OCI-LY1 (cell line): ENCODE results near the gene ZNF281.

Source experiments
- H2AFZ ChIP-seq: fragments of 200-600 bp; sonication (generic), shearing (Covaris generic); 2 replicates; pipeline ENCODE4 v1.6.0; 2014; ENCODE audit warnings: antibody characterized with exemption, mild to moderate bottlenecking, low read length
- H3F3A ChIP-seq: fragments of 200-600 bp; sonication (generic), shearing (Covaris generic); 2 replicates; pipeline ENCODE4 v1.6.0; 2014; ENCODE audit warnings: mild to moderate bottlenecking, antibody characterized with exemption, low read length, moderate library complexity; ENCODE audit not compliant: insufficient read depth
- H3K27ac ChIP-seq: fragments of 200-600 bp; sonication (generic); 2 replicates; pipeline ENCODE4 v1.5.1; 2014; ENCODE audit warnings: low read length, mixed run types, mild to moderate bottlenecking, low read depth; ENCODE audit not compliant: poor library complexity, severe bottlenecking
- H3K27me3 ChIP-seq: fragments of 200-600 bp; sonication (generic); 2 replicates; pipeline ENCODE4 v1.6.0; 2014; ENCODE audit warnings: antibody characterized with exemption, mild to moderate bottlenecking, low read length, moderate library complexity; ENCODE audit not compliant: insufficient read depth
- H3K36me3 ChIP-seq: fragments of 200-600 bp; sonication (generic); 2 replicates; pipeline ENCODE4 v1.6.1; 2014; ENCODE audit warnings: mild to moderate bottlenecking, antibody characterized with exemption, low read length, moderate library complexity, mixed read lengths; ENCODE audit not compliant: insufficient read depth
- H3K4me1 ChIP-seq: fragments of 200-600 bp; sonication (generic); 2 replicates; pipeline ENCODE4 v1.5.1; 2014; ENCODE audit warnings: mild to moderate bottlenecking, low read length, moderate library complexity; ENCODE audit not compliant: insufficient read depth, severe bottlenecking
- H3K4me2 ChIP-seq: fragments of 200-600 bp; sonication (generic), shearing (Covaris generic); 2 replicates; pipeline ENCODE4 v1.6.1; 2014; ENCODE audit warnings: low read length
- H3K4me3 ChIP-seq: fragments of 200-600 bp; sonication (generic); 2 replicates; pipeline ENCODE4 v1.5.1; 2014; ENCODE audit warnings: low read length, low read depth, mild to moderate bottlenecking, mixed read lengths; ENCODE audit not compliant: poor library complexity, severe bottlenecking
- H3K79me2 ChIP-seq: fragments of 200-600 bp; shearing (Covaris generic); 2 replicates; pipeline ENCODE4 v1.6.1; 2016; ENCODE audit warnings: mixed run types, low read length, mixed read lengths; ENCODE audit not compliant: insufficient read depth
- H3K9ac ChIP-seq: fragments of 200-600 bp; sonication (generic), shearing (Covaris generic); 2 replicates; pipeline ENCODE4 v1.6.1; 2014; ENCODE audit warnings: mild to moderate bottlenecking, low read length, mixed read lengths
- H3K9me2 ChIP-seq: fragments of 200-600 bp; sonication (generic), shearing (Covaris generic); 2 replicates; pipeline ENCODE4 v1.6.1; 2014; ENCODE audit warnings: low read depth, mild to moderate bottlenecking, low read length, mixed read lengths
- H3K9me3 ChIP-seq: fragments of 200-600 bp; shearing (Covaris generic); 2 replicates; pipeline ENCODE4 v1.6.1; 2014; ENCODE audit warnings: low read length, mixed read lengths
- H4K20me1 ChIP-seq: fragments of 200-600 bp; sonication (generic), shearing (Covaris generic); 2 replicates; pipeline ENCODE4 v1.6.0; 2016; ENCODE audit warnings: mild to moderate bottlenecking, low read length; ENCODE audit not compliant: insufficient read depth
- EZH2 ChIP-seq: fragments of 200-600 bp; sonication (generic), shearing (Covaris generic); IDR thresholded peaks from 2 replicates; pipeline ENCODE4 v1.8.0; 2017; ENCODE audit warnings: borderline replicate concordance, mixed run types, mild to moderate bottlenecking, antibody characterized with exemption, low read length, moderate library complexity, mixed read lengths
- TF ChIP-seq, protein P1 (sequence below): fragments of 200-600 bp; sonication (generic), shearing (Covaris generic); IDR thresholded peaks from 2 replicates; pipeline ENCODE4 v1.5.1; 2017; ENCODE audit warnings: mild to moderate bottlenecking, antibody characterized with exemption, low read length, moderate library complexity, mixed read lengths

The ZNF281 gene

DNA sequence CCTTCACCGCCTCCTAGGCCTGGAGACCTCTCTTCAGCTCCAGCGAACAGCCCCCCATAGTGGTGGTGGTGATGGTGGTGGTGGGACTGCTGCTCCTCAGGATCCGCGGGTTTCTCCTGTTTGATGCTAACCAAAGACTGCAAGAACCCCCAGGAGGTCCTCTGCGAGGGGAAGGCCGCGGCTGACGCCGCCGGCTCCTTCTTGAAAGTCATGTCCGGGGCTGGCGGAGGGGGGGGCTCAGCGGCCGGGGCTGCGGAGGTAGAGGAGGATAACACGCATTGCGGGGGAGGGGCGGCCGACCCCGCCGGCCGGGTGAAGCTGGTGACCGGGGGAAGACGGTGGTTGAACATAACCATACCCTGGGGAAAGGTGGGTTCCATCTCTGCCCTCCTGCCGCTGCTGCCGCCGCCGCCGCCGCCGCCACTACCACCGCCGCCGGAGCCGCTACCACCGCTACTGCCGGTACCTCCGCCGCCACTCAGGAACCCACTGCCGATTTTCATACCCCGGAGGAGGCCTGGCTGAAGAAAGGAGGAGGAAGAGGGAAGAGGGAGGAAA lies 554 bp downstream of the ZNF281 start:
- Histone ChIP-seq H3K4me1 (peaks cover 51% of the 10 kb centered on the region), H3K36me3 (peaks cover 48% of the 10 kb centered on the region), H3K27me3 (no peaks in the 10 kb centered on the region), H3F3A (no peaks in the 10 kb centered on the region), H3K4me2 (peak overlapping the region; percentile 84), H3K79me2 (peaks cover 37% of the 10 kb centered on the region), H3K9me2 (no peaks in the 10 kb centered on the region), H4K20me1 (no peaks in the 10 kb centered on the region), H3K27ac (no peak overlapping the region), H3K4me3 (peak overlapping the region; percentile 98), H3K9ac (peak overlapping the region; percentile 94), H3K9me3 (no peaks in the 10 kb centered on the region), H2AFZ (0 out of 2 replicates have a peak overlapping the region, but pooled peaks have one; percentile 26)
- TF ChIP-seq, protein P1, sequence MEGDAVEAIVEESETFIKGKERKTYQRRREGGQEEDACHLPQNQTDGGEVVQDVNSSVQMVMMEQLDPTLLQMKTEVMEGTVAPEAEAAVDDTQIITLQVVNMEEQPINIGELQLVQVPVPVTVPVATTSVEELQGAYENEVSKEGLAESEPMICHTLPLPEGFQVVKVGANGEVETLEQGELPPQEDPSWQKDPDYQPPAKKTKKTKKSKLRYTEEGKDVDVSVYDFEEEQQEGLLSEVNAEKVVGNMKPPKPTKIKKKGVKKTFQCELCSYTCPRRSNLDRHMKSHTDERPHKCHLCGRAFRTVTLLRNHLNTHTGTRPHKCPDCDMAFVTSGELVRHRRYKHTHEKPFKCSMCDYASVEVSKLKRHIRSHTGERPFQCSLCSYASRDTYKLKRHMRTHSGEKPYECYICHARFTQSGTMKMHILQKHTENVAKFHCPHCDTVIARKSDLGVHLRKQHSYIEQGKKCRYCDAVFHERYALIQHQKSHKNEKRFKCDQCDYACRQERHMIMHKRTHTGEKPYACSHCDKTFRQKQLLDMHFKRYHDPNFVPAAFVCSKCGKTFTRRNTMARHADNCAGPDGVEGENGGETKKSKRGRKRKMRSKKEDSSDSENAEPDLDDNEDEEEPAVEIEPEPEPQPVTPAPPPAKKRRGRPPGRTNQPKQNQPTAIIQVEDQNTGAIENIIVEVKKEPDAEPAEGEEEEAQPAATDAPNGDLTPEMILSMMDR: peak; percentile 21; the same call in 1 of the 2 replicates
- no peak for TF ChIP-seq EZH2

DNA sequence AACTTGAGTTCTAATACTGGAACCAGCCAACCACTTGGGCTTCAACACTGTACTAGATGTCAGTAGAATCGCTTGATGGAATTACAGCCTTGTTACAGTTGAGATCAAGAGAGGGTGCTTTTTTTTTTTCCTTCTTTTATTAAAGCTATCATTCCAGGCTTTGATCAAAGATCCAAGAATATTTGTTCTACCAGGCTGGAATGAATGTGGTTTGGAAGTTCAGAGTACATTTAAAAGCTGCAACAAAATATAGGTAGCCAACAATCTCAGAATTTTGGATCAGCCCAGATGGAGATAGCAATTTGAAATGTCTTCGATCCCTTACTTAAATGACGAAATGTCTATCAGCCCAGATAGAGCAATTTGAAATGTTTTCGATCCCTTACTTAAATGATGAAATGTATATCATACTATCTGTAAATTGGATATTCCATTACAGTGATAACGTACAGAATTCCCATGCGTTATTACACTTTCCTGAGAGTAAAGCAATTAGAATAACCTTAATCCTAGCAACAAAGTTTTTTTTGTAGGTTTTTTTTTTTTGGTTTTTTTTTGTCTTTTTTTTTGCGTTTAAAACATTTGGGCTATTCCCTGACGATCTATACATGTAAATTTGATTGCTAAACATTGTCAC lies 3.6 kb downstream of the ZNF281 start:
- Histone ChIP-seq H3K27me3 (no peaks in the 10 kb centered on the region), H3K9me2 (no peaks in the 10 kb centered on the region), H3K4me1 (peaks cover 51% of the 10 kb centered on the region), H3K4me3 (peak overlapping the region; percentile 12), H2AFZ (no peak overlapping the region), H3K9me3 (no peaks in the 10 kb centered on the region), H3K9ac (no peak overlapping the region), H3K79me2 (peaks cover 40% of the 10 kb centered on the region), H3K4me2 (peak overlapping the region; percentile 41), H3F3A (no peaks in the 10 kb centered on the region), H4K20me1 (no peaks in the 10 kb centered on the region), H3K27ac (no peak overlapping the region), H3K36me3 (peaks cover 68% of the 10 kb centered on the region)
- no peak for TF ChIP-seq EZH2
- TF ChIP-seq, protein P1: no peak

DNA sequence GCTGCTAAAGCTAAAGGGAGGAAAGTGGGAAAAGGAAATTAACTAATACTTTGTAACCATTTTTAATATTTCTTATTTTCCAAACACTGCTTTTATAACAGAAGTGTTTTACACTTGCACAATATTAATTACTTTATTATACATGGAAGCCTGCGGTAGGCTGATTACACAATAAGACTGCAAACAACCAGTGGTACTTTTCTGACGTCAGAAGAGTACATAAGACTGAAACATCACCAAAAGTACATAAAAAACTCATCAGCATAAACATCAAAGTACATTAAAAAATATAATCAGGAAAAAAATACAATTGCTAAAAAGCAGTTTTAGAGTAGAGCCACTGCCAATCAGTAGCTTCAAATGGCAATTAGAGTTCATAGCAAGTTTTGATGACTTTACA lies 4.6 kb downstream of the ZNF281 start:
- Histone ChIP-seq H3K27ac (no peak overlapping the region), H3F3A (no peaks in the 10 kb centered on the region), H4K20me1 (no peaks in the 10 kb centered on the region), H3K4me2 (peak overlapping the region; percentile 41), H3K79me2 (peaks cover 40% of the 10 kb centered on the region), H2AFZ (no peak overlapping the region), H3K4me1 (peaks cover 45% of the 10 kb centered on the region), H3K4me3 (peak overlapping the region; percentile 12), H3K36me3 (peaks cover 68% of the 10 kb centered on the region), H3K27me3 (no peaks in the 10 kb centered on the region), H3K9me3 (no peaks in the 10 kb centered on the region), H3K9ac (no peak overlapping the region), H3K9me2 (no peaks in the 10 kb centered on the region)
- no peak for TF ChIP-seq EZH2
- TF ChIP-seq, protein P1: no peak
